Body of pancreas (tissue), 4 donors: Measurements from ENCODE around the gene EWSR1. TPM values are rescaled to one million over a fixed set of nuclear protein-coding genes. Genes with fewer than 3 reads are reported as not detected.
"Not testable (repeated sequence)": the region's sequence is repeated elsewhere in the genome, so short reads cannot be mapped to it uniquely, and the experiment has no call there.

Experiments
- ATAC-seq: fragments of 150-250 bp; one replicate; pipeline ENCODE4 v1.9.1; 2016
- DNase-seq, 4 donors: peaks; one replicate each; pipeline ENCODE4 v3.0.0-alpha.2; 2019
- H3K27ac ChIP-seq, 4 donors: fragments of 200-600 bp; sonication (generic); 1 replicate in 3 of 4; 2 replicates in 1 of 4; pipeline versions ENCODE4 v1.5.1 to v1.6.1; 2016 to 2019; ENCODE audit warnings: mild to moderate bottlenecking in 1 of 4, mixed read lengths in 1 of 4, moderate library complexity in 1 of 4
- H3K27me3 ChIP-seq, 2 donors: fragments of 200-600 bp; sonication (generic); one replicate each; pipeline ENCODE4 v1.6.0; 2016; ENCODE audit warnings: mild to moderate bottlenecking in 1 of 2
- H3K36me3 ChIP-seq, 2 donors: fragments of 200-600 bp; sonication (generic); replicated peaks in 1 of 2; 2 replicates each; pipeline ENCODE4 v1.5.1; 2016; ENCODE audit warnings: low read depth in 2 of 2; ENCODE audit not compliant: insufficient read depth in 1 of 2
- H3K4me1 ChIP-seq: fragments of 200-600 bp; sonication (generic); one replicate; pipeline ENCODE4 v1.6.0; 2016
- H3K4me3 ChIP-seq, 2 donors: fragments of 200-600 bp; sonication (generic); 1 replicate in 1 of 2; 2 replicates in 1 of 2; pipeline ENCODE4 v1.5.1; 2016 to 2019
- H3K9me3 ChIP-seq, 3 donors: fragments of 200-600 bp; sonication (generic); 1 replicate in 2 of 3; 2 replicates in 1 of 3; pipeline ENCODE4 v1.5.1; 2016
- POLR2A ChIP-seq, 3 donors: fragments of 450-650 bp; IDR thresholded peaks; one replicate each; pipeline ENCODE4 v1.6.1; 2016; ENCODE audit warnings: antibody characterized with exemption in 3 of 3, mild to moderate bottlenecking in 2 of 3
- WGBS, 2 donors: methylation state at CpG; one replicate each; pipeline ENCODE4 v1.1.5; 2017; 5-methylcytosine and 5-hydroxymethylcytosine counted together
- intact Hi-C: fragments of 100-400 bp; cut with DNase I; formaldehyde crosslinking; loops from one replicate; pipeline ENCODE4 v1.15.1; 2023
- total RNA-seq, 2 donors: library from RNA; depleted of rRNA; stranded (reverse); fragments of >200 nt; gene quantifications; one replicate each; pipeline ENCODE4 v1.1.0, GENCODE V29; 2016
- TF ChIP-seq, protein P1 (sequence below), 7 experiments: fragments of 450-650 bp in 4 of 7; fragments of 200-600 bp in 3 of 7; sonication (generic) in 3 of 7; IDR thresholded peaks; one replicate each; pipeline ENCODE4 v1.5.1; 2016 to 2019; ENCODE audit warnings: antibody characterized with exemption in 7 of 7

The EWSR1 gene
- total RNA-seq, 2 donors from 2014 or later, result 142 to 175 TPM

DNA sequence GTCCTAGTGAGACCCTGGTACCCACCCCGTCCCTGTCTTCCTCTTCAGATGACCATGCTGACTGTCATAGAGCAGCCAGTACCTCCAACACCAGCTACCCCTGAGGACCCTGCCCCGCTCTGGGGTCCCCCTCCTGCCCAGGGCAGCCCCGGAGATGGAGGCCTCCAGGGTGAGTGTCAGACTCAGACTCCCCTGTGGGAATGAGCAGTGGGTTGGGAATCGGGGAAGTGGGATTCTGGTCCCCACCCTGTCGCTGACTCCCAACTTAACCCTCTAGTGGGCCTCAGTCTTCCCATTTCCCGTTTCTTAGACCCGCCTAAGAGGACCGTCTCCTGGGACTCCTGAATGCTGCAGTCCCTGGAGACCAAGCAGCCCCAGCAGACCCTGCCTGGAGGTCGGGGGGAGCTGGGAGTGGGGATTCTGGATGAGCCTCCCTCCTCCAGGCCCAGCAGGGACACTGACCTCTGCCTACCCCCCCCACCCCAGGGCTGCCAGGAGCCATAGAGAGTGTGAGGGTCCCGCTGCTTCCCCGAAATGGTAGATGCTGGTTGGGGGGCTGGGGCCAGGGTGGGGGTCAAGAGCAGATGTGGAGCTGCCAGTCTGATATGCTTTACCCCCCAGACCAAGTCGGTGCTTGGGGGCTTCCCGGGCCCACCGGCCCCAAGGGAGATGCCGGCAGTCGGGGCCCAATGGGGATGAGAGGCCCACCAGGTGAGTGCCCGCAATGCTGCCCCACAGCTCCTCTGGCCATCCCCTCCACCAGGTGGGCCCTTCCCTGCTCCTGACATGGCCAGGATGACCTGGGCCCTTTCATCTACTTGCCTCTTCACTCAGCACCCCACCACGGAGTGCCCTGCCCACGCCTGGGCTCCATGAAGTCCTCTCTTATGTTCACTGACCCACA is 36.8 kb upstream of the EWSR1 start:
- ATAC-seq, result no peak
- intact Hi-C loops, result no loop called here

DNA sequence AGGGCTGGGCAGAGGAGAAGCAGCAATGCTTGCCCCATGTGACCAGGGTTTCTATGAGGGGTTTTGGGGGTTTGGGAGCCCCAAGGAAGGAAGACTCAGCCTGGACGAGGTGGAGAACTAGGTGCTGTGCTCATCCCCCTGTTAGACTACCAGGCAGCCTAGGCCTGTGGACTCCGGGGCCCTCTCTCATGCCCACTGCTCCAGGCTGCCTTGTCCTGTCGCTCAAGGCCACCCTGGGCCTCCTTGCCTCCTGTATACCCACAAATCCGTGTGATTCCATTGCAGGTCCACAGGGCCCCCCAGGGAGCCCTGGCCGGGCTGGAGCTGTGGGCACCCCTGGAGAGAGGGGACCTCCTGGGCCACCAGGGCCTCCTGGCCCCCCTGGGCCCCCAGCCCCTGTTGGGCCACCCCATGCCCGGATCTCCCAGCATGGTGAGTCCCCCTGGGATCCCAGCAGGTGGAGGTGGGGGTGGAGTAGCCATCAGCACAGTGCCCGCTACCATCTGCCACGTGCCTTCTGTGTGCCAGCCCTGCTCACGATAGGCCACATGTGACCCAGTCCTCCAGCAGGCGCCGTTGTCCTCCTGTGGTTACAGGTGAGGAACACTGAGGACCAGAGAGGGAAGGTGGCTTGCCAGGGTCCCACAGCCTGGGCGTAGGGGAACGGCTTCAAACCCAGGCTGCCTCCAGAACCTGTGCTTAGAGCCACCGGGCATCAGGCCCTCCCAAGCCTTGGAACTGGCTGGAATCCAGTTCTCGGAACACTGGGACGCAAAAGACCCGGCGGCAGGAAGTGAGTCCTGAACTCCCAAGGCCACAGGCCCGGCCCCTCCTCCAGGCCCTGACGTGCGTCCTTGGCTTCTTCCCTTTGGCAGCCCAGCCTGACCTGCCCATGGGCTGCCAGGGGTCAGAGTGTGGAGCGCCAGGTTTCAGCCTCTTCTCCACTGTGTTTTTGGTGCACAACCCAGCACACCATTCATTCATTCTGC is 35.8 kb upstream of the EWSR1 start:
- Histone ChIP-seq H3K9me3 (no peaks in the 10 kb centered on the region), H3K27me3 (no peaks in the 10 kb centered on the region), H3K4me1 (peaks cover 19% of the 10 kb centered on the region), H3K27ac (peak overlapping the region; percentile 23 to 78 (median 62)), H3K4me3 (no peak overlapping the region), H3K36me3 (no peaks in the 10 kb centered on the region)
- intact Hi-C loops, result no loop called here
- WGBS, 2 donors, result 10 to 36% methylated on average over 7 to 21 of the region's 22 CpGs
- peak; percentile 84 to 96 (median 91) for DNase-seq
- ATAC-seq, result peak; percentile 94
- TF ChIP-seq POLR2A (IDR thresholded peaks at IDR 0.05), result peak in 2 of 3 donors; percentile 35 to 47
- TF ChIP-seq, protein P1, sequence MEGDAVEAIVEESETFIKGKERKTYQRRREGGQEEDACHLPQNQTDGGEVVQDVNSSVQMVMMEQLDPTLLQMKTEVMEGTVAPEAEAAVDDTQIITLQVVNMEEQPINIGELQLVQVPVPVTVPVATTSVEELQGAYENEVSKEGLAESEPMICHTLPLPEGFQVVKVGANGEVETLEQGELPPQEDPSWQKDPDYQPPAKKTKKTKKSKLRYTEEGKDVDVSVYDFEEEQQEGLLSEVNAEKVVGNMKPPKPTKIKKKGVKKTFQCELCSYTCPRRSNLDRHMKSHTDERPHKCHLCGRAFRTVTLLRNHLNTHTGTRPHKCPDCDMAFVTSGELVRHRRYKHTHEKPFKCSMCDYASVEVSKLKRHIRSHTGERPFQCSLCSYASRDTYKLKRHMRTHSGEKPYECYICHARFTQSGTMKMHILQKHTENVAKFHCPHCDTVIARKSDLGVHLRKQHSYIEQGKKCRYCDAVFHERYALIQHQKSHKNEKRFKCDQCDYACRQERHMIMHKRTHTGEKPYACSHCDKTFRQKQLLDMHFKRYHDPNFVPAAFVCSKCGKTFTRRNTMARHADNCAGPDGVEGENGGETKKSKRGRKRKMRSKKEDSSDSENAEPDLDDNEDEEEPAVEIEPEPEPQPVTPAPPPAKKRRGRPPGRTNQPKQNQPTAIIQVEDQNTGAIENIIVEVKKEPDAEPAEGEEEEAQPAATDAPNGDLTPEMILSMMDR (IDR thresholded peaks at IDR 0.05), result peak in 2 of 7 experiments; percentile 15 to 17

More for the DNA sequence above, 36.8 kb upstream of the EWSR1 start:
- TF ChIP-seq, protein P1 (IDR thresholded peaks at IDR 0.05), result no peak
- TF ChIP-seq POLR2A (IDR thresholded peaks at IDR 0.05), result no peak
- 92 to 93% methylated on average over 12 to 19 of the region's 19 CpGs for whole genome bisulfite sequencing, 2 donors
- peak overlapping the region in 1 of 4 donors; percentile 69 for H3K27ac ChIP-seq
- no peaks in the 10 kb centered on the region for H3K36me3 ChIP-seq
- DNase-seq, result no peak
- H3K4me3 ChIP-seq, result no peak overlapping the region
- H3K4me1 ChIP-seq, result peaks cover 19% of the 10 kb centered on the region
- H3K9me3 ChIP-seq, result no peaks in the 10 kb centered on the region
- H3K27me3 ChIP-seq, result no peaks in the 10 kb centered on the region

DNA sequence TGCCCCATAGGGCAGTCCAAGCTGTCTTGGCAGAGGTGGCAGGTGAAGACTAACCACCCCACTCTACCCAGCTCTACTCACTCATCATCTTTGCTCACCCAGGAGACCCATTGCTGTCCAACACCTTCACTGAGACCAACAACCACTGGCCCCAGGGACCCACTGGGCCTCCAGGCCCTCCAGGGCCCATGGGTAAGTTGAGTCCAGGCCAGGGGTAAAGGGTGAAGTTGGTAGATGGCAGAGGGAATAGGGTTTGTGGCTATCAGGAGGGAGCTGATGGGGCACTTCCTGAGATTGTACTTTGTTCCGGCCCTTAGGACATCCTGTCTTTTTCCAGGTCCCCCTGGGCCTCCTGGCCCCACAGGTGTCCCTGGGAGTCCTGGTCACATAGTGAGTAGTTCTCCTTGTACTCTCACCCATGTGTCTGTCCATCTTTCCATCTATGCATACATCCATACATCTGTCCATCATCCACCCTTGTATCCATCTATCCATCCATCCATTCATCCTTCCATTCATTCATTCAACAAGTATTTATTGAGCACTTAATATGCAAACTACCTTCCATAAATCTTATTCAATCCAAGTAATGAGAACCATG is 34.7 kb upstream of the EWSR1 start:
- H3K27me3 ChIP-seq, result no peaks in the 10 kb centered on the region
- 89 to 100% methylated on average over 1 of the region's 1 CpG for WGBS, 2 donors
- no peak for TF ChIP-seq POLR2A (IDR thresholded peaks at IDR 0.05)
- TF ChIP-seq, protein P1 (IDR thresholded peaks at IDR 0.05), result no peak
- no peaks in the 10 kb centered on the region for H3K36me3 ChIP-seq
- peak overlapping the region in 3 of 4 donors; percentile 36 to 78 (median 69) for H3K27ac ChIP-seq
- peaks cover 19% of the 10 kb centered on the region for H3K4me1 ChIP-seq
- DNase-seq (no peak), ATAC-seq (no peak)
- intact Hi-C loops, result no loop called here
- H3K9me3 ChIP-seq, result no peaks in the 10 kb centered on the region
- H3K4me3 ChIP-seq, result no peak overlapping the region

DNA sequence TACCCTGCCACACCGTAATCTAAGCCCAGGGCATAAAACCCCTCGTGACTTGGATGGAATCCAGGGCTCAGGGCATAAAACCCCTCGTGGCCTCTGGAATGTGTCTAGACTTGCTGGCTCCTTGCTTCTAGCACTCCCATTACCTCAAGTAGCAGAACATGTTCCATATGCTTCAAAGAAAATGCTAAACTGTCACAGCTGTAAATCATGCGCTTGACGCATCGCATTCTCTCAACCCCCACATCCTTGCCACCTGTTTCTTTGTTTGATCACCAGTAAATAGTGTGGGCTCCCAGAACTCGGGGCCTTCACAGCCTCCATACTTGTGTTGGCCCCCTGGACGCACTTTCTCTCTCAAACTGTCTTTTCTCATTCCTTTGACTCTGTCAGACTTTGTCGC is 27.6 kb upstream of the EWSR1 start:
- not testable (repeated sequence) for H3K9me3 ChIP-seq, ATAC-seq, DNase-seq, H3K36me3 ChIP-seq, H3K4me3 ChIP-seq, H3K4me1 ChIP-seq, H3K27ac ChIP-seq, H3K27me3 ChIP-seq
- WGBS, 2 donors, result 75 to 89% methylated on average over 9 of the region's 9 CpGs
- intact Hi-C loops, result loop anchor here (5.0 to 10.0 kb wide), 3 partner anchors 33 to 386 kb away; partner anchors contain the start of gene EMID1
